ENCODE results near the gene BMP4. TPM values are rescaled to one million over a fixed set of nuclear protein-coding genes. Genes with fewer than 3 reads are reported as not detected.

The BMP4 gene
- total RNA-seq, 4 donors from 2014 or later = 6.7 to 22.2 (median 10.0) TPM

DNA sequence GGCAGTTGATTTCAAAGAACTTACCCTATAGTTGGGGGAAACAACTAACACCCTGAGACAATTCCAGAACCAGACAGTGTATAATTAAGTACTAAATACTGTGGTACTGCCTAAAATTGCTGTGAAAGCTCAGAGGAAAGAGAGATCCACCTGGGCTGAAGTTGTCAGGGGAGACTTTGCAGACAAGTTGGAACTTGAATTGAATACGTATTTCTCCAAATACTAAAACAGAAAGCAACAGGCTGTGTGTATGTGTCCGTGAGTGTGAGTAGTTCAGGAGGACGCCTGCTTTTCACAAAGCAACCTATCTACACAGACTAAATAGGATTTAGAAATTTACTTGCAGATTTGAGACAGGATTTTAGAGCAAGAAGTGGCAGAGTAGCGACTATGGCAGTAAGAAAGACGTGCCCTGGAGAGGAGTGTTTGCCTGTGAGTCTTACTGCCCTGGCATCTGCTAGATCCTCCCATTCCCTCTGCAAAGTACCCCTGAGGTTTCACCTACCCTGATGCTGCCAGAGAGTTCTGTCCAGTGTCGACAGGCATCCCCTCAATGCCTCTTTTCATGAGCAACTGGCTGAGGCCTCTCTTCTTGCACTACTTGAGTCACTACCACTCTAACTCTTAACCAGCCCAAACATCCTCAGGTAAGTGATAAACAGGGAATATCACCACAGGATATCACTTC lies 37.4 kb upstream of the BMP4 start:
- TF ChIP-seq, protein P1, sequence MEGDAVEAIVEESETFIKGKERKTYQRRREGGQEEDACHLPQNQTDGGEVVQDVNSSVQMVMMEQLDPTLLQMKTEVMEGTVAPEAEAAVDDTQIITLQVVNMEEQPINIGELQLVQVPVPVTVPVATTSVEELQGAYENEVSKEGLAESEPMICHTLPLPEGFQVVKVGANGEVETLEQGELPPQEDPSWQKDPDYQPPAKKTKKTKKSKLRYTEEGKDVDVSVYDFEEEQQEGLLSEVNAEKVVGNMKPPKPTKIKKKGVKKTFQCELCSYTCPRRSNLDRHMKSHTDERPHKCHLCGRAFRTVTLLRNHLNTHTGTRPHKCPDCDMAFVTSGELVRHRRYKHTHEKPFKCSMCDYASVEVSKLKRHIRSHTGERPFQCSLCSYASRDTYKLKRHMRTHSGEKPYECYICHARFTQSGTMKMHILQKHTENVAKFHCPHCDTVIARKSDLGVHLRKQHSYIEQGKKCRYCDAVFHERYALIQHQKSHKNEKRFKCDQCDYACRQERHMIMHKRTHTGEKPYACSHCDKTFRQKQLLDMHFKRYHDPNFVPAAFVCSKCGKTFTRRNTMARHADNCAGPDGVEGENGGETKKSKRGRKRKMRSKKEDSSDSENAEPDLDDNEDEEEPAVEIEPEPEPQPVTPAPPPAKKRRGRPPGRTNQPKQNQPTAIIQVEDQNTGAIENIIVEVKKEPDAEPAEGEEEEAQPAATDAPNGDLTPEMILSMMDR (IDR thresholded peaks at IDR 0.05; ENCODE audit: low read depth) = no peak

DNA sequence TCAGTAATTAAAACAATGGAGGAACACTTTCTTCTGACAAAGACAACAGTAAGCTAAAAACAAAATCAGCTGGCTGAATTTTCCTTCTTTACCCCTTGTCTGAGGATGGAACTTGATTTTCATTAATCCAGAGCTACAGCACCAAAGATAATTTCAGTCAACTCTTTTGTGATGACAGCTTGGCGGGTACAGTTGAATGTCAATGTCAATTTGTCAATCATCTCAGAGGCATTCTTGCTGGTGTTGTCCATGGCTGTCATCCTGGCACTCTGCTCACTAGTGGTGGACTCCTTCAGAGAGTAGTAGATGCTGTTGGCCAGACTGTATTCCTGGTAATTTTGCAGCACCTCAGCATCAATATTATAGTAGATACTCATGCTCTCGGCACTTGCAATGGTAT lies 34.4 kb upstream of the BMP4 start:
- TF ChIP-seq, protein P1 (IDR thresholded peaks at IDR 0.05; ENCODE audit: low read depth) = no peak

DNA sequence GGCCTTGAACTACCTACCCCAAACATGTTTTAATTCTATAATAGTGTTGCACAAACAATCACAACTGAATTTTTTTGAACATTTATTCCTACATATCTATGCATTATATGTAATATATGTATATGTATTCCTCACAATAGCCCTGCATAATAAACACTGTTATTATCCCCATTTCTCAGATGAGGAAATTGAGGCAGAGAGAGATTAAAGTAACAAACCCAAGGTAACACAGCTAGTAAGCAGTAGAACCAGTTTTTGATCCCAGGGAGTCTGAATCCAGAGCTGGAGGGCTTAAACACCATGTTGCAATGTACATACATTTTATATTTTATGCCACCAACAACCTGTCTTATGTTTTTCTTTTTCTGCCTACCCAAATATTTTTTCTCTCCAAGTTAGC lies 26.5 kb upstream of the BMP4 start:
- TF ChIP-seq, protein P1 (IDR thresholded peaks at IDR 0.05; ENCODE audit: low read depth) = no peak

DNA sequence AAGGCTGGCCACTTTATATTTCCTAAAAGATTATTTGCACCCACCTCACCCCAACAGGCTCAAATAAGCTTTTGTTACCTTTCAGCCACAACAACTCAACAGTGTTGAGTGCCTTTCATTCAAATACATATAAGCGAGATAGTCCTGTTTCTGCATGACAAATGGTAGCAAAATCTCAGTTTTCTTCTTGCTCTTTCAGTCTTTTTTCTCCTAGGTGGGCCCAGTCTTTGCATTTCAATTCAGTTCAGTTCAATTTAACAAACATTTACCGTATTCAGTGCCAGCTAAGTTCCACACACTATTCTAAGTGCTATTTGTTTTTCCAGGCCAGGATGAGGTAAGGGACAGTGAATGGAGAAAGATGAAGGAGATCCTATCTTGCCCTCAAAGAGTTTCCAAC lies 25.9 kb upstream of the BMP4 start:
- TF ChIP-seq, protein P1 (IDR thresholded peaks at IDR 0.05; ENCODE audit: low read depth) = no peak

DNA sequence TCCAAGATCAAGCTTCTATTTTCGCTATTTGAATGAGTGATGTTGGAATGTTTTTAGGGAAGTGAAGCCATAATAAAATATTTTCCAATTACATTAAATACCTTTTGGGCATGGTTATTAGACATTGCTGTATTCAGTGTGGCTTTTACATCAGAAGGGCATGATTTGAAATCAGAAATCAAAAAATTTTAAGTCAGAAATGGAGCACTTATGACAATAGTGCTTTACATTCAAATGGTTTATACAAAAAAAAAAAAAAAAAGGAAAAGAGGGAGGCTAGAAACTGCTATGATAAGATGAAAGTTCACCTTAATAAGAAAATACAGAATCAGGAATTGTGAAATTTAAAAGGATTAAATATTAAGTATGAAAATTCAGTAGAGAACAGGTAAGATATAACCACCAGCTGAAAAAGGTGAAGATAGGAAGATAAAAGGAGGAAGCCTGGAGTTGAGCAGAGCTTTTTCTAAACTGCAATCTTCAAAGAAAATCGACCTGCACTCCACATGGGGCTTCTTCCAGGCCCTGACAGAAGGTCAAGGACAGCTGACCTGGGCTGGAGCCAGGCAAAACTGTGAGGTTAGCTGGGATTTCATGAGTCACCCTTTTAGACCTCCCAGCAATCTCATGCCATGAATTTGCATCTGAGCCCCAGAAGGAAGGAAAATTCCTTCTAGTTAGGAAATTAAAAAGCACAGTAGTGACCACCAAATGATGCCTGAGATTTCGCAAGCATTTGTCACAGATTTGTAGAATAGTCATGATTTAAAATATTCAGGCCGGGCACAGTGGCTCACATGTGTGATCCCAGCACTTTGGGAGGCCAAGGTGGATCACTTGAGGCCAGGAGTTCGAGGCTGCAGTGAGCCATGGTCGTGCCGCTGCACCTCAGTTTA lies 23.4 kb upstream of the BMP4 start:
- TF ChIP-seq, protein P1 (IDR thresholded peaks at IDR 0.05; ENCODE audit: low read depth) = no peak

DNA sequence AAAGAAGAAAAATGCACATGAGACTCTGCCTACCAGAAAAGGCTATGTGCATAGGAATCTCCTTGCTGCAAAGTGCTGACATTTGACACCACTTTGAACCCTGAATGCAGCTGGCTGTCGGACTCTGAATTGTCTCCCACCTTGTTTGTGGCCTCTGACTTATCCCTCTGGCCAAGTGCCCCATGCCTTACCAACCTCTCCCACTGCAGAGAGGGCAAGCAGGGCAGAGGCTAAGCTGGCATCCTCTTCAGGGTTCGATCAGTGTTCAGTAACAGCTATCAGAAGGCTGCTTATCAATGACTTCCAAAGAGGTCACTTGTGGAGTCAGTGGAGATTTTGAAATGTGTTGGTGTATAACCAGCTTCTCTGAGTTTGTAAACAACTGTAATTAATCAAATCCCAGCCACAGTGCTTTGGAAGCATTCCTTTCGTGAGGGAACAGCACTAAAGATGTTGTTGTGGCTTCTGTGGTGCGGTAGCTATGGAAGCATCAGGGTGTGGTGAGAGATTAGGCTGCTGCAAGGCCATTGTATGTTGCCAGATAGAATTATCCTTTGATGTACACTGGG lies 22.6 kb upstream of the BMP4 start:
- TF ChIP-seq, protein P1 (IDR thresholded peaks at IDR 0.05; ENCODE audit: low read depth) = no peak

DNA sequence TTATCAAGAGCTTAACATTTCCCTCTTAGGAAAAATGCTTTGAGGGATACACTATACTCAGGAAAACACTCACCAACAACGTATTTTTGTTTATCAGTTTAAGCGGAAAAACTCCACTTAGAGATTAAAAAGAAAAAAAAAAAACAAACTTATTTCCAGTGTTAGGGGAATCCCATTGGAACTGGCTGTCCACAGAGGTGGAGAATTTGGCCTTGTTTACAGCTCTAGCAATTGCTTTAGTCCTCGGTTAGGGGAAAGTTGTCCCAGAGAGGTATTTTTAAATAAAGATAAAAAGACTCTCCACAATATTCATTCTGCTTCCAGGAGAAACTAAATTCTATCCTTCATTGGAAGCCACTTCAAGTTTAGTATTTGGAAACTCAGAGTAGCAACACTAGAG lies 21.6 kb upstream of the BMP4 start:
- TF ChIP-seq, protein P1 (IDR thresholded peaks at IDR 0.05; ENCODE audit: low read depth) = no peak
